Melanocyte of skin (primary cell): ENCODE results near the gene SH2B3. TPM values are rescaled to one million over a fixed set of nuclear protein-coding genes. Genes with fewer than 3 reads are reported as not detected.

Experiments used
- total RNA-seq, 2 donors: library from RNA; depleted of rRNA; stranded (reverse); fragments of >200 nt; gene quantifications; 2 replicates each; pipeline ENCODE4 v1.2.3, GENCODE V29; 2012

SH2B3 gene
- total RNA-seq = 10 to 100 TPM; 18.6 to 36.6 TPM

GRCh38 chr12:111405859-111406473, at the start of gene SH2B3:
Gene SH2B3, plus strand, starts transcription at chr12:111405923. Its CDS starts 12,223 bp downstream, at chr12:111418146.

DNA sequence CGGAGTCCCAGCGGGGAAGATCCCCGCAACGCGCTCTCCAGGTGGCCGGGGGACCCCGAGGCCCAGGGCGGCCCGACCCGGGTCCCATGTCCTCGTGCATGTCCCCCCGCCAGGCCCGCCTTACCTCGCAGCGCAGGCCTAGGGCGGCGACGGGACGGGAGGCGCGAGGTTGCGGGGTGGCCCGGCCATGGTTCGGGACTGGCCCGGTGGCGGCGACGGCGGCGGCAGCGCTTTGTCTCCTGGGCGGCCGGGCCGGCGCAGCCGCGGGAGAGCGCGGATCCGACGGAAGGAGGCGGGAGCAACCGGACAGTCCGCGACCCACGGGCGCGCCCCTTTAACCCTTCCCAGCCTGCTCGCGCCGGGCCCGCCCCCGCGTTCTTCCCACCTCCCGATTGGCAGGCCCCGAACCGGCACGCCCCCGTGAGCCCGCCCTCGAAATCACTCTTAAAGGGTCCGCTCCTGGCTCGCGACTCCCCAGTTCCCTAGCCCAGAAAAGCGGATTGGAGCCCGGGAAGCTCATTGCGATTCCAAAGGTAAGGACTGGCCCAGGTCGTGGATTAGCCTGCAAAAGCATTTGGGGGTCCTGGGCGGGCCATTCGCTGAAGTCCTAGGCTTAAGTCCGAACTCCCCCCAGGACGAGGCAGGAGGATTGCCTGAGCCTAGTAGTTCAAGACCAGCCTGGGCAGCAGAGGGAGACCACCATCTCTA, 36.8 kb upstream of the SH2B3 start, which contains the start of gene PHETA1:
TSS of gene PHETA1 (minus strand) at position 308 of the 708 bp plus-strand sequence. CDS start 5,668 bp downstream, outside the sequence.

Other genes starting within 250 kb of the SH2B3 start
- 1 to 10 TPM; 3.4 to 4.3 TPM for gene PHETA1, start 36.8 kb upstream of the SH2B3 start, total RNA-seq
- gene ATXN2, start 193.4 kb downstream of the SH2B3 start, total RNA-seq = 10 to 100 TPM; 25.1 to 25.3 TPM